ENCODE results near the gene TRPT1. TPM values are rescaled to one million over a fixed set of nuclear protein-coding genes. Genes with fewer than 3 reads are reported as not detected.

TRPT1 gene
- total and polyA plus RNA-seq, 9 of the 15 experiments (the other 6 are each of a cell fraction or from before 2014, with no cell fraction given) = 4.6 to 41.7 (median 23.1) TPM

GRCh38 chr11:64262271-64263002 is 36.5 kb upstream of the TRPT1 start:
- Histone ChIP-seq H2AFZ (ENCODE audit: low read depth, low read length) (no peak overlapping the region), H3K36me3 (ENCODE audit: control insufficient read depth, insufficient read depth, low read length) (peaks cover 91% of the 10 kb centered on the region), H3K4me3 (no peak overlapping the region), H3K27me3 (ENCODE audit: control insufficient read depth in 2 of 2, insufficient read depth in 2 of 2, low read length in 2 of 2) (no peaks in the 10 kb centered on the region), H3K4me1 (replicated peaks in 1 of 2; ENCODE audit: control insufficient read depth in 2 of 2, insufficient read depth in 2 of 2, low read length in 2 of 2) (peaks cover 0 to 46% of the 10 kb centered on the region in 2 experiments; a peak in 2 of 5 replicates), H3K9ac (ENCODE audit: insufficient read depth in 1 of 2, low read depth in 2 of 2, low read length in 2 of 2) (peak overlapping the region in 1 of 2 experiments; percentile 67; a peak in 1 of 4 replicates), H3K9me3 (replicated peaks; ENCODE audit: control insufficient read depth, insufficient read depth, low read depth, low read length) (no peaks in the 10 kb centered on the region), H3K4me2 (ENCODE audit: insufficient read depth, low read length) (no peak overlapping the region), H3K79me2 (ENCODE audit: control insufficient read depth, insufficient read depth, low read length) (no peaks in the 10 kb centered on the region), H3K9me1 (ENCODE audit: control insufficient read depth, insufficient read depth, low read length) (no peaks in the 10 kb centered on the region), H4K20me1 (replicated peaks; ENCODE audit: control insufficient read depth, insufficient read depth, low read length) (0 out of 2 replicates have a peak, but pooled peaks cover 4% of the 10 kb centered on the region), H3K27ac (ENCODE audit: extremely low read depth, low read depth, low read length) (no peak overlapping the region)
- TF ChIP-seq POLR2G (IDR thresholded peaks at IDR 0.05; ENCODE audit: low read depth, low read length) = peak; percentile 49; the same call in 1 of the 2 replicates
- no peak for TF ChIP-seq ZNF707 (CRISPR knock-in tag; conservative IDR thresholded peaks at IDR 0.05)
- TF ChIP-seq, protein P1, sequence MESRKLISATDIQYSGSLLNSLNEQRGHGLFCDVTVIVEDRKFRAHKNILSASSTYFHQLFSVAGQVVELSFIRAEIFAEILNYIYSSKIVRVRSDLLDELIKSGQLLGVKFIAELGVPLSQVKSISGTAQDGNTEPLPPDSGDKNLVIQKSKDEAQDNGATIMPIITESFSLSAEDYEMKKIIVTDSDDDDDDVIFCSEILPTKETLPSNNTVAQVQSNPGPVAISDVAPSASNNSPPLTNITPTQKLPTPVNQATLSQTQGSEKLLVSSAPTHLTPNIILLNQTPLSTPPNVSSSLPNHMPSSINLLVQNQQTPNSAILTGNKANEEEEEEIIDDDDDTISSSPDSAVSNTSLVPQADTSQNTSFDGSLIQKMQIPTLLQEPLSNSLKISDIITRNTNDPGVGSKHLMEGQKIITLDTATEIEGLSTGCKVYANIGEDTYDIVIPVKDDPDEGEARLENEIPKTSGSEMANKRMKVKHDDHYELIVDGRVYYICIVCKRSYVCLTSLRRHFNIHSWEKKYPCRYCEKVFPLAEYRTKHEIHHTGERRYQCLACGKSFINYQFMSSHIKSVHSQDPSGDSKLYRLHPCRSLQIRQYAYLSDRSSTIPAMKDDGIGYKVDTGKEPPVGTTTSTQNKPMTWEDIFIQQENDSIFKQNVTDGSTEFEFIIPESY (CRISPR knock-in tag; IDR thresholded peaks at IDR 0.05) = peak; percentile 47; the same call in 1 of the 2 replicates
- ATAC-seq (no peak), DNase-seq (ENCODE audit: extremely low read depth in 1 of 4, low spot score in 3 of 4) (peak in 1 of 4 experiments; percentile 5), FAIRE-seq (no peak)
- no TSS peak for BruUV-seq (replicated peaks)
- intact Hi-C loops (cut with micrococcal nuclease) = no loop called here
- CTCF ChIA-PET (ENCODE audit: low intra/inter-chr PET ratio) = no interaction called here
- 95% methylated on average over 36 of the region's 42 CpGs for WGBS (ENCODE audit: insufficient coverage, low coverage, missing lambda C conversion rate)
- POLR2A ChIA-PET = interaction anchor here (0.6 to 2.4 kb wide), 4 partner anchors 10 to 429 kb away, joined by 3 to 7 read pairs (median 4); partner anchors contain the start of gene PLCB3
- in situ Hi-C loops (cut with MboI) = no loop called here
